ENCODE measurements around the gene FAM117B.

FAM117B gene

DNA sequence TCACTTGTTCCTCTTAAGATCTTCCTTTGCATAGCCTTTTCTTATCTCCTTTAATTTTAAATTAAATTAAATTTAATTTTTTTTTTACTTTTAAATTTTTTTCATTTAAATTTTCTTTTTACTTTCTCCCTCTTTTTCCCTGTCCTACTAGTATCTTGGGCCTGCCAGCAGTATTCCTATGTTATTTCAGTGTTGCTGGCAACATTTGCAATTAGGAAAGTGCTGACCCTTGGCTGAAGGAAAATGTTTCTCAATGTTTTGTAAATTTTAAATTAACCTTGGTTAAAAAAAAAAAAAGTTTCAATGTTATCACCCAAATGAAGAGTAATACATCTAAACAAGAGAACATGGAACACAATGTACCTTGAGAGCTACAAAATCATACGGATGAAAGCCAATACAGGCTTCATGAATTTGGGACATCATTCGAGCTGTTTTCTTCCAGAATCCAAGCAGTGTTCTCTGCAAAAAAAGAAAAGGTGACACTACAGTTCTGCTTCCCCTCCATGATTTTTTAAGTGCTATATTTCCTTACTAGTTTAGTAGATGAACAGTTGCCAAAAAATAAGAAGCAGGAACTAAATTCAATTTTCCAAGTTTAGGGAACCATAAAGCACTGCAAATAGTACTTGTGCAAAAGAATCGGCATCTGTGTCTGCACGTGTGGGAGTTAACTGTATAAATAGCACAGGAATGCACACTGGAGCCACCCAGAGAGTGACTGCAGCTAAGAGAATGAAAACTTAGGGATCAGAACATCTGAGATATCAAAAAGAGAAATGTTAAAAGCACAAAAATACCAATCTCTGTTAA is 181.0 kb downstream of the FAM117B start:
- no peak for DNase-seq (ENCODE audit: low spot score)

DNA sequence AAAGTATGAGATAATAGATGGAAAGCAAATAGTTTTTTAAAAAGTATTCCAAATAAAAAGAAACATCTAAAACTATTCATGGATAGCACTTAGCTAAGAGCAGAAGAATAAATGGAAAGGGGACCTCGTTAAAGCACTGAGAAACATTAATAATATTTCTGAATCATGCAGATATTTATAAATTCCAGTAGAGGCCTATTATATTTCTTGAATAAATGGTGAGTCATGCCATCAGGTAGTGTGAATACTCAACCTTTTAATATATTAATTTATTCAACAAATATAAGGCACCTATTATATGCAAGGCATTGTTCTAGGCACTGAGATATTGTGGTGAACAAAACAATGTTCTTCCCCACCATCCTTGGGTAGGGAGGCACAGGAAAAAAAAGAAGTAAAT is 183.0 kb downstream of the FAM117B start:
- DNase-seq (ENCODE audit: low spot score) = no peak

DNA sequence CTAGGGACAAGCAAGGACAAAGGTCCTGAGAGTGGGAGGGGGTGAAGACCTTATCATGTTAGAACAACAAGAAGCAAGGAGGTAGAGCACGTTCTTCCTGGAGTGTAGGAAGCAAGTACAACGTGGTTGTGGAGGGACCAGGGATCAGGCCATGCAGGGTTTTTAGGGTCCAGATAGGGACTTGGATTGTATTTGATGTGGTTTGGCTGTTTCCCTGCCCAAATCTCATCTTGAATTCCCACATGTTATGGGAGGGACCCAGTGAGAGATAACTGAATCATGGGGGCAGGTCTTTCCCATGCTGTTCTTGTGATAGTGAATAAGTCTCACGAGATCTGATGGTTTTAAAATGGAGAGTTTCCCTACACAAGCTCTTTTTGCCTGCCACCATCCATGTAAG is 183.6 kb downstream of the FAM117B start:
- DNase-seq (ENCODE audit: low spot score) = no peak
